CD4-positive, alpha-beta memory T cell (primary cell): ENCODE results near the gene COL23A1. TPM values are rescaled to one million over a fixed set of nuclear protein-coding genes. Genes with fewer than 3 reads are reported as not detected.

Source experiments
- CTCF ChIA-PET: fragments of 350-600 bp; sonication (Branson Sonifier 250); formaldehyde crosslinking; loops from one replicate; lab custom pipeline; 2021; ENCODE audit warnings: inconsistent platforms; ENCODE audit not compliant: partially characterized antibody; lab: Charles Lee
- POLR2A ChIA-PET: fragments of 350-600 bp; sonication (Branson Sonifier 250); formaldehyde crosslinking; loops from one replicate; lab custom pipeline; 2021; ENCODE audit not compliant: partially characterized antibody; lab: Charles Lee
- DNase-seq, 5 donors: peaks; one replicate each; pipeline versions ENCODE4 v3.0.0 to v3.0.0-alpha.2; 2020 to 2022; ENCODE audit warnings: mixed read lengths in 1 of 5
- H3K27ac ChIP-seq: one replicate; pipeline ENCODE4 v1.7.0; 2013; ENCODE audit warnings: low read depth, low read length
- H3K27me3 ChIP-seq: 2 replicates; pipeline ENCODE4 v1.7.0; 2013; ENCODE audit warnings: mild to moderate bottlenecking, low read length, moderate library complexity; ENCODE audit not compliant: insufficient read depth
- H3K36me3 ChIP-seq: 2 replicates; pipeline ENCODE4 v1.7.0; 2013; ENCODE audit warnings: mild to moderate bottlenecking, low read length, moderate library complexity; ENCODE audit not compliant: insufficient read depth
- H3K4me1 ChIP-seq: 2 replicates; pipeline ENCODE4 v1.7.0; 2013; ENCODE audit warnings: mild to moderate bottlenecking, low read length, moderate library complexity; ENCODE audit not compliant: insufficient read depth
- H3K4me3 ChIP-seq, 2 donors: one replicate each; pipeline ENCODE4 v1.7.0; 2013; ENCODE audit warnings: low read length in 2 of 2, mild to moderate bottlenecking in 1 of 2
- H3K9me3 ChIP-seq, 2 donors: one replicate each; pipeline ENCODE4 v1.7.0; 2013; ENCODE audit warnings: low read length in 2 of 2, control low read depth in 1 of 2; ENCODE audit not compliant: control insufficient read depth in 1 of 2
- H3K27ac Mint-ChIP-seq, 7 donors: one replicate each; pipeline ENCODE4 v1.8.0; 2020 to 2021; ENCODE audit warnings: mixed read lengths in 7 of 7, mild to moderate bottlenecking in 6 of 7, inconsistent platforms in 3 of 7, moderate library complexity in 3 of 7
- H3K27me3 Mint-ChIP-seq, 2 donors: one replicate each; pipeline ENCODE4 v1.8.0; 2020 to 2021; ENCODE audit warnings: mixed read lengths in 2 of 2
- H3K36me3 Mint-ChIP-seq, 2 donors: one replicate each; pipeline ENCODE4 v1.8.0; 2020 to 2021; ENCODE audit warnings: mixed read lengths in 2 of 2, inconsistent platforms in 1 of 2, mild to moderate bottlenecking in 1 of 2
- H3K4me1 Mint-ChIP-seq, 4 donors: one replicate each; pipeline ENCODE4 v1.8.0; 2020 to 2021; ENCODE audit warnings: mixed read lengths in 4 of 4, mild to moderate bottlenecking in 1 of 4
- H3K4me3 Mint-ChIP-seq, 8 donors: one replicate each; pipeline ENCODE4 v1.8.0; 2020 to 2021; ENCODE audit warnings: mixed read lengths in 8 of 8, mild to moderate bottlenecking in 7 of 8, moderate library complexity in 6 of 8, inconsistent platforms in 3 of 8
- H3K9me3 Mint-ChIP-seq, 8 donors: one replicate each; pipeline ENCODE4 v1.8.0; 2020 to 2021; ENCODE audit warnings: mixed read lengths in 8 of 8, mild to moderate bottlenecking in 5 of 8, inconsistent platforms in 3 of 8, moderate library complexity in 1 of 8
- intact Hi-C: fragments of 100-400 bp; cut with micrococcal nuclease; formaldehyde crosslinking; loops from one replicate; pipeline ENCODE4 v1.15.1; 2023
- polyA plus RNA-seq, 2 donors: library from polyadenylated mRNA; unstranded; fragments of 300-500 nt; fragmentation: Illumina TruSeq; gene quantifications; one replicate each; pipeline ENCODE4 v1.2.3, GENCODE V29; 2021
- total RNA-seq, 2 experiments: library from RNA; stranded (reverse); gene quantifications; one replicate each; pipeline ENCODE4 v1.2.3, GENCODE V29; 2021

COL23A1 gene
- total and polyA plus RNA-seq, 4 experiments from 2014 or later, result 0.17 to 0.25 TPM; not detected in 2

GRCh38 chr5:178380541-178381074 is 209.6 kb downstream of the COL23A1 start:
- Histone ChIP-seq H3K4me1 (no peaks in the 10 kb centered on the region), H3K27me3 (no peaks in the 10 kb centered on the region), H3K36me3 (no peaks in the 10 kb centered on the region), H3K4me3 (no peak overlapping the region), H3K27ac (no peak overlapping the region), H3K9me3 (no peaks in the 10 kb centered on the region)
- ChIA-PET POLR2A (no interaction called here), CTCF (no interaction called here)
- H3K36me3 Mint-ChIP-seq, result no peaks in the 10 kb centered on the region
- intact Hi-C loops, result no loop called here
- H3K4me1 Mint-ChIP-seq, result peaks cover 0 to 1% (median 0%) of the 10 kb centered on the region in 4 donors
- no peak overlapping the region for H3K27ac Mint-ChIP-seq
- DNase-seq, result no peak
- H3K4me3 Mint-ChIP-seq, result no peak overlapping the region
- peaks cover 0 to 2% (median 0%) of the 10 kb centered on the region in 8 donors for H3K9me3 Mint-ChIP-seq
- H3K27me3 Mint-ChIP-seq, result peaks cover 0 to 7% of the 10 kb centered on the region in 2 donors

- Mint-ChIP-seq H3K27ac (peak overlapping the region in 1 of 7 donors; percentile 53), H3K27me3 (peaks cover 0 to 5% of the 10 kb centered on the region in 2 donors), H3K4me3 (no peak overlapping the region), H3K36me3 (no peaks in the 10 kb centered on the region), H3K4me1 (peaks cover 0 to 1% (median 0%) of the 10 kb centered on the region in 4 donors), H3K9me3 (peaks cover 0 to 2% (median 0%) of the 10 kb centered on the region in 8 donors)
- Histone ChIP-seq H3K9me3 (no peaks in the 10 kb centered on the region), H3K4me1 (no peaks in the 10 kb centered on the region), H3K27me3 (no peaks in the 10 kb centered on the region), H3K36me3 (no peaks in the 10 kb centered on the region), H3K27ac (no peak overlapping the region), H3K4me3 (no peak overlapping the region)
- DNase-seq, result no peak
- CTCF ChIA-PET, result no interaction called here
- POLR2A ChIA-PET, result no interaction called here
- intact Hi-C loops, result no loop called here
Observed at GRCh38 chr5:178380086-178380485, 210.1 kb downstream of the COL23A1 start.

GRCh38 chr5:178378527-178379484 is 211.4 kb downstream of the COL23A1 start:
- H3K36me3 ChIP-seq, result no peaks in the 10 kb centered on the region
- ChIA-PET POLR2A (no interaction called here), CTCF (no interaction called here)
- no peak overlapping the region for H3K27ac ChIP-seq
- no peak overlapping the region for H3K4me3 ChIP-seq
- peaks cover 0 to 2% (median 0%) of the 10 kb centered on the region in 8 donors for H3K9me3 Mint-ChIP-seq
- H3K27ac Mint-ChIP-seq, result peak overlapping the region in 2 of 7 donors; percentile 35 to 42
- peaks cover 0 to 1% (median 0%) of the 10 kb centered on the region in 4 donors for H3K4me1 Mint-ChIP-seq
- H3K9me3 ChIP-seq, result no peaks in the 10 kb centered on the region
- intact Hi-C loops, result no loop called here
- DNase-seq, result no peak
- H3K36me3 Mint-ChIP-seq, result no peaks in the 10 kb centered on the region
- no peak overlapping the region for H3K4me3 Mint-ChIP-seq
- H3K4me1 ChIP-seq, result no peaks in the 10 kb centered on the region
- H3K27me3 Mint-ChIP-seq, result peaks cover 0 to 9% of the 10 kb centered on the region in 2 donors
- H3K27me3 ChIP-seq, result no peaks in the 10 kb centered on the region

- Histone ChIP-seq H3K4me3 (no peak overlapping the region), H3K9me3 (no peaks in the 10 kb centered on the region), H3K36me3 (no peaks in the 10 kb centered on the region), H3K4me1 (no peaks in the 10 kb centered on the region), H3K27me3 (no peaks in the 10 kb centered on the region), H3K27ac (no peak overlapping the region)
- Mint-ChIP-seq H3K27ac (no peak overlapping the region), H3K27me3 (peaks cover 0 to 9% of the 10 kb centered on the region in 2 donors), H3K36me3 (no peaks in the 10 kb centered on the region), H3K4me1 (peaks cover 0 to 1% (median 0%) of the 10 kb centered on the region in 4 donors), H3K4me3 (no peak overlapping the region), H3K9me3 (peaks cover 0 to 2% (median 0%) of the 10 kb centered on the region in 8 donors)
- intact Hi-C loops, result no loop called here
- ChIA-PET POLR2A (no interaction called here), CTCF (no interaction called here)
- DNase-seq, result no peak
Observed at GRCh38 chr5:178377583-178378270, 212.5 kb downstream of the COL23A1 start.

- Histone ChIP-seq H3K27me3 (no peaks in the 10 kb centered on the region), H3K27ac (no peak overlapping the region), H3K36me3 (no peaks in the 10 kb centered on the region), H3K4me3 (no peak overlapping the region), H3K9me3 (no peaks in the 10 kb centered on the region), H3K4me1 (no peaks in the 10 kb centered on the region)
- intact Hi-C loops, result no loop called here
- DNase-seq, result no peak
- Mint-ChIP-seq H3K9me3 (peaks cover 0 to 2% (median 0%) of the 10 kb centered on the region in 8 donors), H3K27ac (no peak overlapping the region), H3K4me3 (no peak overlapping the region), H3K27me3 (peaks cover 3 to 8% of the 10 kb centered on the region in 2 donors), H3K36me3 (no peaks in the 10 kb centered on the region), H3K4me1 (no peaks in the 10 kb centered on the region)
- ChIA-PET POLR2A (no interaction called here), CTCF (no interaction called here)
Observed at GRCh38 chr5:178376921-178377582, 213.1 kb downstream of the COL23A1 start.

- POLR2A ChIA-PET, result no interaction called here
- Mint-ChIP-seq H3K9me3 (no peaks in the 10 kb centered on the region), H3K4me1 (no peaks in the 10 kb centered on the region), H3K27me3 (peaks cover 5 to 8% of the 10 kb centered on the region in 2 donors), H3K36me3 (no peaks in the 10 kb centered on the region), H3K4me3 (no peak overlapping the region), H3K27ac (no peak overlapping the region)
- Histone ChIP-seq H3K4me1 (no peaks in the 10 kb centered on the region), H3K27me3 (no peaks in the 10 kb centered on the region), H3K9me3 (no peaks in the 10 kb centered on the region), H3K36me3 (no peaks in the 10 kb centered on the region), H3K27ac (no peak overlapping the region), H3K4me3 (no peak overlapping the region)
- intact Hi-C loops, result no loop called here
- CTCF ChIA-PET, result no interaction called here
- no peak for DNase-seq
Observed at GRCh38 chr5:178375348-178375747, 214.8 kb downstream of the COL23A1 start.
